Measurements from ENCODE around the gene NNMT.
A peak's percentile ranks its signal among the peaks of the same experiment; 100 is the strongest.

NNMT gene

DNA sequence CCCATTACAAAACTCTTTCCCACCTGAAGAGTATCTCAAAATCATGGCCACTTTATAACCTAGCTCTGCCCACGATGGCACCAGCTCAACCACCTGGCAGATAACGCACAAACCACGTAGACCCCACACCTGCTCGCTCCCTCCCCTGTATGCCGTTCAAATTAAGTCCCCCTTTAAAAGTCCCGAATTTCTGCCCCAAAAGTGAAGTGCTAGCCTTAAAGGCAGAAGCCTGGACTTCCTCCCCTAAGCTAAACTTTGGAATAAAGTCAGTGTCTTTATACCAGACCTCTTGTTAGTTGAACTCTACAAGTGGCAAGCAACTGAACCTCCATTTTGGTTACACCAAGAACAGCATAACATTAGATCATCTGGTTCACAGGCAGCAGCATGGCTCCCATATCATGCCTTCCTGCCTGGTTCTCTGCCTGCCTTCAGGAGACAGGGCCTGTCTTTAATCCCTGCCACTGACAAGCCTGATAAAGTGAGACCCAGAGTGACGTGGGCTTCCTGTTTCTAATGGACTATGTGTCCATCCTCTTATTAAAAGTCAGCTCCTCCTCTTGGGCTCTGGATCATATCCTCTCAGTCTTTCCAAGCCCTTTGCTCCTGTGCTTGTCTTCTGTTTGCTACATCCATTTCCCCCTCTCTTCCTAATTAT is 32.6 kb upstream of the NNMT start:
- no peak for DNase-seq

DNA sequence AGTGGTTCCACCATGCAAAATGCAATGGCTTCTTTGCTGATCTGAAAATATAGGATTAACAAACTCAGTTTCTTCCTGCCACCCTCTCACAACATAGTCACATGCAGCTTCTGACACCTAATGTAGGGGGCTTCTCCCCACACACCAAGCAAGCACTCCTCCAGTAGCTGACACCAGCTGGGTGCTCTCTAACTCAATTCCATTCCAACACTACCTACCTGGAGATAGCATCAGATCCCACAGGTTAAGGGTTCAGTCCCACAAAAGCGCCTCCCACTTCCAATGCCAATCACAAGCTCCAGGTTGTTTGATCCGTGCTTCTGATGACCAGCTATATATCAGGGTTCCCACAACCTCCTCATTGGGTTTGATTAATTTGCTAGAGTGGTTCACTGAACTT is 31.8 kb upstream of the NNMT start:
- no peak for DNase-seq

DNA sequence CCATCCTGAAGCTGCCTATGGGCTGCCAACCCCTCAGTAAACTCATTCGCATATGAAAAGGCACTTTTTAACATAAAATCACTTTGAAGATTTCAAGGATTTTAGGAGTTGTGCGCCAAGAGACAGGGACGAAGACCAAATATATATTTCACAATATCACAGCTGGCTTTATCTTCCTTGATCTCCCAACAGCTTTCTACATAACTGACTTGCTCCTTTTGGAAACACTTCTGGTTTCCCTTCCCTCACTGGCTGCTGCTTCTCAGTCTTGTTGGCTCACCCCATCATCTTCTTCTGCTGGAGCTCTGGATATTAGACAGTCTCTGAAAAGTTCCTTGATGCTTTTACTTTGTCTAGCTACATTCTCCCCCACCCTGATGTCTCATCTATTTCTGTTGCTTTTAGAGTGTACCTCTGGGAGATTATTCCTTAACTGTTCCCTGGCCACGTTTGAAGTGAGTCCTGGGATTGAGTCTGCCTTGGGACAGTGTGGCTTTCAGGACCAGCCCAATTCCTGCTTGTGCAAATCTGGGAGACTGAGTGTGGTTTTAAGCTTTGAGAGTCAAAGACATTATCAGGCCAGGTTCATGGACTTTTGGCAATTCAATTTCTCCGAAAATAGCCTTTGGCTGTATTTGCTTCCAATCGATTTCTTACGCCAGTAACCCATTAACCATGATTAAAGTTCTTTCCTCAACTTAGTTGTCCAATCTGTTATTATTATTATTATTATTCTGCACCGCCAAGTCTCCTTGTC is 30.9 kb upstream of the NNMT start:
- DNase-seq: no peak

DNA sequence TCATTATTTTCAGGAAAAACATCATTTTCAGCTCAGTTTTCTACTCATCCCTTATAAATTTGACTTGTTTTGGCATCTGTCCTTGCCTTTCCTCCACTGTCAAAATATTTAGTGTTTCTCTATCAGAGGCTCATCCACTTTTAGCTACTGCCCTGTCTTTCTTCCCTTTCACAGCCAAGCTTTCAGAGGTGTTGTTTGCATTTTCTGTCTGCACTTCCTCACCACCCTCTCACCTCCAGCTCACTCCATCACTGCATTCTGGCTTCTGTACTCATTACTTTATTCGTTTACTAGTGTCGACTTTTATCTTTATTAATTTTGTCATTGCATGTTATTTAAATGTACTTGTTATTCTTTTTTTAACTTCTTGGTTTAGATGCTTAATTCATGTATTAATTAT is 26.7 kb upstream of the NNMT start:
- DNase-seq: no peak

DNA sequence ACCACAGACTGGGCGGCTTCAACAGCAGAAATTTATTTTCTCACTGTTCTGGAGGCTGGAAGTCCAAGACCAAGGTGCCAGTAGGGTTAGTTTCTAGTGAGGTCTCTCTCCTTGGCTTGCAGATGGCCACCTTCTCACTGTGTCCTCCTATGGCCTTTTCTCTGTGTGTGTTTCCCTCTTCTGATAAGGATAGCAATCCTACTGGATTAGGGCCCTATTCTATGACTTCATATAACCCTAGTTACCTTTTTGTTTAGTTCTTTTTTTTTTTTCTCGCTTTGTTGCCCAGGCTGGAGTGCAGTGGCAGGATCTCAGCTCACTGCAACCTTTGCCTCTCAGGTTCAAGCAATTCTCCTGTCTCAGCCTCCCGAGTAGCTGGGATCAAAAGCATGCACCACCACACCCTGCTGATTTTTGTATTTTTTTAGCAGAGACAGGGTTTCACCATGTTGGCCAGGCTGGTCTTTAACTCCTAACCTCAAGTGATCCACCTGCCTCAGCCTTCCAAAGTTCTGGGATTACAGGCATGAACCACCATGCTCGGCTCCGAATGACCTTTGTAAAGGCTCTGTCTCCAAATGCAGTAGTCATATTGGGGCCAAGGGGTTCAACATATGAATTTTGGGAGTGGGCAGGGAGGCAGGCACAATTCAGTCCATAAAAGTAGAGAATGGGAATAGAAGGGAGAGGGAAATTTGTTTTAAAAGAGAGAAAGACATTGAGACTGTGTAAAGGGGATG is 25.5 kb upstream of the NNMT start:
- DNase-seq: no peak

DNA sequence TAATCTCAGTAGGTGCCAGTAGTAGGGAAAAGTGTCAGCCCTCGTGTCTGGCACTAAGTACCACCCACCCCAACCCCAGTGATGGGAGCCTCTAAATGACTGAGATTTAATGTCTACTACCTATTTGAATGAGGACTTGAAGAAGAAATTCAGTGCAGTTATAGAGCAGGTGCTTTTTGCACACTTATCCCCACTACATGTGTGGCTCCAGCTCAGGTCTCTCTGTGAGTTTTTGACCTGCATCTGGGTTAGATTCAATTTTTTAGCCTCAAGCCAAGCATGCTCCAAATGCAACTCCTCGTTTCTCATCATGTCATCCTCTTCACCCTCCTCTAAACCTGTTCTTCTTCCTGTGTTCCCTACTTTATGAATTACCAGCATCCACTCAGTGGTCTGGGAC is 24.9 kb upstream of the NNMT start:
- no peak for DNase-seq

DNA sequence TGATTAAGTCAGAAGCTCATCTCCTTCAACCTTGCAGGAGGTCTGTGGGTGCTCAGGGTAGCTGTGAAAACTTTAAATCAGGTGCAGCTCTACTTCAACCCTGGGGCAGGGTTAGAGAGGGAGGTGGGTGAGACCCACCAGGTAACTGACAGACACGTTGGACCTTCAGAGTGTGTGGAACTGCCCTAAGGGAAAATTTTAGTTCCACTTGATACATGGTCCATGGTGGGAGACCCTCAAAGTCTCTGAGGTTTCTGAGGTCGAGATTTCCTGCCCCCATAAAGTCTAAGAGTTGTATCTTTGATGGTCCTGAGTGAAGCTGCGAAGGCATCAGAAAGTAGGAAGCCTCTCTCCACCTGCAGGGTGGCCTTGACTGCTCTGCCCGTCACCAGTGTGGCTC is 23.9 kb upstream of the NNMT start:
- DNase-seq: no peak

DNA sequence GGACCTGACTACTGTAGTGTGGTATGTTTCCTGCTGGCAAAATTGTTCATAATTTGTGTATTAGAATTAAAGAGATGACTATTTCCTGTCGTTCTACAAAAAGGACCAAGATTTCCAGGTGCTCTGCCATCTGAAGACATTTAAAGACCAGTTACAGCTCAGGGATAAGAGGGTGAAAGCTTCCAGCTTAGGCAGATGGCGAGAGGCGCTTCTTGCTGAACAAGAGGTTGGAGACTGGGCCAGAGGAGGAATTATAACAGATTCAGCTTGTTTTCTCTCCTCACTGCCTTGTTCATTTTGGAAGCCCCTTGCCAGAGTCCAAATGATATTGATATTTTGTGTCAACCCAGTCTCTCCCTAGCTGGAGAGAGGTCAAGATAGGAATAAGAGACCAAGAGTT is 23.1 kb upstream of the NNMT start:
- DNase-seq: no peak

DNA sequence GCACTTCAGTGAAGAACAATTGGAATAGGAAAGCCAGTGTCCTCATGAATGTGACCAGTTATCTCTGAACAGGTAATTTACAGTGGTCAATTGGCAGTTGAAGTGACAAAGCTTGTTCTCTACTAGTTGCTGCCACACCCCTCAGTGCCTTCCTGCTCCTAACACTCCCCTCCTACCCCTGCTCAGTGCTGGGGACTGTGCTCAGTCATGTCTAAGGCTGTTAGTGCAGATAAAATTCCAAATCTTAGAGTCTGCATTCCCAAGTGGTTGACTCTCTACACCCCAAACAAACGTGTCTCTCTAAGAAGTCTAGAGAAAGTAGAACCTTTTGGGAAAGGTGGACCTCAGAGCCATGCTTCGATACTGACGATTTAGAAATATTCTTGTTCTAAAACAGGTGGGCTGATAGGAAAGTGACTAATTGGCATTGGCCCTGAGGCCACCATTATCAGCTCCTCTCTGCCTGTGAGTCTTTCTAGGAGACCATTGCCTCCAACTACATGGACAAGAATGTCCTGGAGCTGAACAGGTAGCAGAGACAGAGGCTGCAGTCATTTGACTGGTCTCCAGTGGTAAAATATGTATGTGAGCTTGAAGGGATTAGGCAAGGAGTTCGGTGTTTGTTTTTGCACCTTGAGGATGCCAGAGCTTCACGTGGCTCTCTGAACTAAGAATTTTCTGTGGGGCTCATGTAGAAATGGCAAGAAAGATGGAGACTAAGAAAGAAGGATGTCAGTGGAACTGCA is 22.1 kb upstream of the NNMT start:
- DNase-seq: no peak

DNA sequence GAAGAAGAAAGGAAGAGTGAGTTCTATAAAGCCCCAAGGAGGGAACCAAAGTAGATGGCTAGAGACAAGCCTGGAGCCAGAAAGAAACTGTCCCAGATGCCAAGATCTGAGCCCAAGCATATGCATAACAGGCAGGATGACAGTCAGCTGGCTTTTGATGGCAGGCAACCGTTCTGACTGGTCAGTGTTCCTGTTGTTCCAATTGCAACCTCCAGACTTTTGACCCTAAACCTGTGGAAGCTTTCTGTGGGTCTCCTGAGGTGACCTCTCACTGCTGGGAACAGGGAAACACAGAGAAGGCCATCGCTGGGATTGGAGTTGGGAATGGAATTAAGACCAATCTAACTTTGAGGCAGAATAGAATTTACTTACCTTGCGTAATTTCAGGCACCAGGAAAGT is 21.6 kb upstream of the NNMT start:
- DNase-seq: no peak

DNA sequence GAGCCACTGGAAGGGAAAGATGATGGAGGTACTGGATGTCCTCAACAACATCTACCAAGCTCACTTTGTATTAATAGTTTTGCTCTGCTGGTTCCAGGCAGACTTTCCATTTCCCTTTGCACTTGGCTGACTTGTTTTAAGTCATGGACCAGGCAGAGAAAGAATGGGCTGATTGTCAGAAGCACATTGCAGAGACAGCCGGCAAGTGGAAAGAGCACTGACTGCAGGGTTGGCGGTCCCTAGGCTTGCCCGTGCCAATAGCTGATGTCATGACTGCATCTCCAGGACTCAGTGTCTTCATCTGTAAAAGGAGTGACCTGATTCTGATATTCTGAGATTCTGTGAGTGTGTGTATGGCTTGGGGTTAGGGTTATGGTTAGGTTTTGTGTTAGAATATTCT is 20.9 kb upstream of the NNMT start:
- no peak for DNase-seq

DNA sequence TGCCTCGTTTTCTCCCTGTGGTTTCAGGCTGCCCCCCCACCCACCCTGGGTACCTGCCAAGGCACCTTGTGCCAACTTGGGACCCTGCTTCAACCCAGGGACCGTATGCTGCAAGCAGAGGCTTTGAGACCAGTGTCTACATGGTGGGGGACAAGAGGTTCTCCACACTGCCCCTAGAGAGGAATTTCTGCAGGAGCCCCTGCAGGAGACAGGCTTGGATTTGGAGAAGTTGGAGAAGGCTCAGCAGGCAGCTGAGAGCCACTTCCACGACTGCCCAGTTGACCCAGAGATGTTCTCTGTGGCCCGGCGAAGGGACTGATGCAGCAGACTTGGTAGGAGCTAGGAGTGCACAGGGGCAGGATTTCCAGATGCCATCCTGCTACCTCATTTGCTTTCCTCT is 20.1 kb upstream of the NNMT start:
- no peak for DNase-seq

DNA sequence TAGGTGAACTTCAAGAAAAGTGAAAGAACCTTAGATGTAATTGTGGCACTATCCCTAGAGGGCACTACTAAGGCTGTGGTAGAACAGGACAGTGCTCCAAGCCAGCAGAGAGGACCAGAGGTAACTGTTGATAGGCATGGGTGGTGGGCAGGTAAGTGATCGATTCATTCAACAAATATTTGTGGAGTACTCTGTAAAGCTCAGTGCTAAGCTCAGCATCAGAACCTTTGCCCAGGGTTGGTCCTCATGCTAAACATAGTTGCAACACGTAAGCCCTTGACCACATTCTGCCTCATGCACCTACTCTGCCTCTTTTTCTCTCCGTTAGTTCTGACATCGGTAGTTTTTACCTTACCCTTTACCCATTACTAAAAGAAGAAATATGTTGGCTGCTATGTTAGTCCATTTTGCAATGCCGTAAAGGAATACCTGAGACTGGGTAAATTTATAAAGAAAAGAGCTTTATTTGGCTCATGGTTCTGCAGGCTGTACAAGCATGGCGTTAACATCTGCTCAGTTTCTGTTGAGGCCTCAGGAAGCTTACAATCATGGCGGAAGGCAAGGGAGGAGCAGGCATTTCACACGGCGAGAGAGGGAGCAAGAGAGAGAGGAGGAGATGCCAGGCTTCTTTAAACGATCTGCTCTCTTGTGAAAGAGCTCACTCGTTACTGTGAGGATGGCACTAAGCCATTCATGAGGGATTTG is 18.4 kb upstream of the NNMT start:
- DNase-seq: no peak

DNA sequence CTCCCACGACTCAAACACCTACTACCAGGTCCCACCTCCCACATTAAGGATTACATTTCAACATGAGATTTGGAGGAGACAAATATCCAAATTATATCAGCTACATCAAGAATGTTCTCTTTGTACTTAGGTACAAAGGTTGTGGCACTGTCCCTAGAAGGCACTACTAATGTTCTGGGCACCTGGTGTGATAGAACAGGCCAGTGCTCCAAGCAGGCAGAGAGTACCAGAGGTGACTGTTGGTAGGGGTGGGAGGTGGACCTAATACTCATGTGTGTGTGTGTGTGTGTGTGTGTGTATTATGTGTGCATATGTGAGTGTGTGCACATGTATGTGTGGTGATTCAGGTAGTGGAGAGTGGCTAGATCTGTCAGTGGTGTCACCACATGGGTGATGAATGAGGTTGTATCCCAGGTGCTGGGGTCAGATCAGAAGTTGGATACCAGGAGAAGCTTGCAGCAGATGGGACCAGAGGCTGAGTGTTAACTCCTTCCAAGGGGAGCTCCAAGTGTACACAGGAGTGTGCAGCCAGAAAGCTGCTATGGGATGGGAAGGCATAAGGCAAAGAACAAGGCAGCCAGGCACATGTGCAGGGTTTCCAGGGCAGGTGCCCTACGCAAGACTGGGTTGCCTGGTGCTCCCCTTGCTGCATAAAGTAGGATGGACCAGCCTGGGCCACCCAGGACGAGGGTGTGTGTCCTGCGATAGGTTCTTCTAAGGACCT is 17.7 kb upstream of the NNMT start:
- no peak for DNase-seq

DNA sequence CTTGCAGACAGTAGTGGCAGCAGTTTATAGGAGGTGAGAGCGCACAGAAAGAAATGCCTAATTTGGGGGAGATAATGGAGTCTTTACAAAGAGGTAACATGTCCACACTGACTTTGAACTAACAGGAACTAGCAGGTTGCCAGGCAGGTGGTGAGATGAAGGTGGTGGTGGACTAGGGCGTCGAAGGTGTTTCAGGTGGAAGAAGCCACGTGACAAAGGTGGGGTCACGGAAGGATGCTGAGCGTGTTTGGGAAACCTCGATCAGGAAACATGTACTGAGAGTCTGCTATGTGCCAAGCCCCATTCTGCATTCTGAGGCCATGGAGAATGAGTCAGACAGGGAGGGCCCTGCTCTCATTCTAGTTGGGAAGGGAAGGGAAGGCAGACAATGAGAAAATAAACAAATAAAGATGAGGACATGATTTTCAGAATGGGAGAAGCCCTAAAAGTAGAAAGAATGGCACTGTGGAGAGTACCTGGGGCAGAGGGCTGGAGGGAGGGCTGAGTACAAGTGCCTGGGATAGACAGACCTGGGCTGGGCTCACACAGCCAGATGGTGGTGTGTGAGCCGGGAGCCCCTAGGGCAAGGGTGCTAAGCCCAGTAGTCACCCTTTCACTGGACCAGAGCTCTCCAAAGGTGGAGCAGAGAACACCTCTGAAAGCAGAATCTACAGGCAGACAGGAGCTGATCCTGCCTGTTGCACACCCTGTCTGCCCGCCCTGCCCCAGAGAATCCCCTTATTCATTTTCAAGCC is 16.2 kb upstream of the NNMT start:
- DNase-seq: no peak

DNA sequence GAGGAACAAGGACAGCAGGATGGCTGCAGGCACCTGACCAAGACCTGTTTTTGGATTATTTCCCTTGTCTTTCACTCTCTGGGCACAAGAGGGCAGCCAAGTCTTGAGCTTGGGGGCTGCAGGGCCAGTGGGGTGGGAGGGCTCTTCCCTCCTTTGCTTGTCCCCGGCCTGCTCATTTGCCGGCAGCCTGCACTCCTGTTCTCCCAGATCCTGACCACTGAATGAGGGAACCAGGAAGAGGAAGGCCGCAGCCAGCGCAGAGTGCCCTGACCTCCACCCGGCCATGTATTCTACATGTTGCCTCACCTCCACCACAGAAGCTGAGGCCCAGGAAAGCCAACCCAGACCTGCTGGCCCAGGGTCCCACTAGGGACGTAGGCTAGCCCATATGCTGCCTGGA is 15.5 kb upstream of the NNMT start:
- DNase-seq: no peak

DNA sequence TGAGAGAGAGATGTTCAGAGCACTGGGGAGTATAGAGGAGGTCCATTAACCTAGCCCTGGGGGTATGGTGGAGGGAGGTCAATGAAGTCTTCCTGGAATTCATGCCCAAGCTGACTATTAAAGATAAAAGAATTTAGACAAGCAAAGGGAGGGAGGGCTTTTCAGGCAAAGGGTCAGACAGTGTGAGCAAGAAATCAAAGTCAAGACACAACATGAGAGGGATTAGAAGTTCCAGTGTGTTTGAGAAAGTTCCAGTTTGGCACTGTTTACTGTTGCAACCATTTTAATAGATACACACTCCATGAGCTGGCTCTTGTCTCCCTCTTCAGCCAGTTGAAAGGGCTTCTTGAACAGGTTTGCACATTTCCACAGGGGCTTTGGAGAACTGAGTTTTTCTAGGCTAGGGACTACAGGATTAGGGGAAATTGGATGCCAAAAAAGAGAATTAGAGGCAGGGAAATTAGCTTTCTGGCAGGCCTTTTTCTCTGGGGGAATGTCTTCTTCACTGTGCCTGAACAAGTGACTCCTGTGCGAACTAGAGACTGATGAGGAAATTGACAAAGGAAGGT is 14.7 kb upstream of the NNMT start:
- peak; percentile 10 for DNase-seq

DNA sequence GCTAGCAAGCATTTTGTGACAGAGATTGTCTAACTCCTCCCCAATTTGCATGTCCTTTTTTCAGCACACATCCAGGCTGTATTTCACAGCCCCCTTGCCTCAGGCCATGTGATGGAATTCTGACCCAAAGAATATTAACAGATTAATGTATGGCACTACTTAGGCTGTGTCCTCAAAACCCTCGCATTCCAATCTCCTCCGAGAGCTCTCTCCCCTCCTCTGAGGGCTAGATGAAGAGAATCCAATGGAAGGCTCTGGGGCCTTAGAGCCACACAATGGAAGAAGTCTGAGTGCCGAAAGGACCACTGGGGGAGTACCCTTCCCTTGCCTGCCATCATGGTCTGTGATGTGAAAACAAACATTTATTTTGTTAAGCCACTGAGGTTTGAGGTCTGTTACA is 13.7 kb upstream of the NNMT start:
- DNase-seq: no peak

DNA sequence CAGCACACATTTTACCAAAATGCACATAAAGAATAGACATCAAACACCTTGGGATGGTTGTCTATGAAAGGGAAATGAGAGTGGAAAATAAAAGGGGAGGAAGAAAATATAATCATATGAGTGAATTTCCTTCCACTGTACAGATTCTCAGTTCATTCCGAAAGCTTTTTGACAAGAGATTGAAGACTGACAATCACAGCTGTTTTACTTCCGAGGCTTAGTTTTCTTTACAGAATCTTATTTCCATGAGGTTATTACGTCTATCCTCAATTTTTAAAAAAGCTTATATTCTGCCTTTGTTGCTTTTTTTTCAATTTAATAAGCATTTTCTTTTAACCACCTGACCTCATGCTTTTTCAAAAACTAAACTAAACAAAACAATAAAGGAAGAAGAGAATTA is 12.8 kb upstream of the NNMT start:
- DNase-seq: no peak

DNA sequence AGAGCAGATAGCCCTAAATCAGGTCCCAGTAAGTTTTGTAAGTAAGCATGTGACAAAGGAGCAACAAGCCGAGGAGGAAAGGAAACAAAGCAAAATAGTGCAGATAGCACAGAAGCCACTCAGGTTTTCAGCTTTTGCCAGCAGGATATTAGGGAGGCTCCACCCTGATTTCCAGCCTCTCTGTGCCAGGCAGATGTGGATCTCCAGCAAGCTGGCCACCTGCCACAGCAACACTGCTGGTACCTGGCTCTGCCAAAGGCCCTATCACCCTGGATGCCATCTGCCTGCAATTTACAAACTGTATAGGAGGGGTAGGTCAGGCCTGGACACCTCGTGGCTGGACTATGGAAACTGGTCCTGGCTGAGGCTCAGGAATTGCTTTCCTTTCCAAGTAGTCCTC is 12.2 kb upstream of the NNMT start:
- no peak for DNase-seq

DNA sequence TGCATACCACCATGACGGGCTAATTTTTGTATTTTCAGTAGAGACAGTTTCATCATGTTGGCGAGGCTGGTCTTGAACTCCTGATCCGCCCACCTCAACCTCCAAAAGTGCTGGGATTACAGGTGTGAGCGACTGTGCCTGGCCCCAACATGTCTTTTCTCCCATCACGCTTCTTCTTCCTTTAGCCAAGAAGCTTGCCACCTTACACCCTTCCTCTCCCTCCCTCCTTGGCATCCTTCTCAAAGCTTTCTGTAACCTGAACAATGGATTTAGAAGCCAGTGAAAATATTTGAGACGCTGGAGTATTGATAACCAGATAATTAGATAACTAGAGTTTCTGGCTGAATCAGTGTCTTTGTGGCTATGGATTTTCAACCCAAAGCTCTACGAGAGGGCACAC is 11.3 kb upstream of the NNMT start:
- DNase-seq: no peak

All from DMS79 (cell line).